ENCODE data around the gene NOM1. TPM values are rescaled to one million over a fixed set of nuclear protein-coding genes. Genes with fewer than 3 reads are reported as not detected.

Gene NOM1
- total RNA-seq, 3 donors from 2014 or later (not counting 1 experiment from before 2014, with no cell fraction given) = 22.5 to 35.6 (median 34.7) TPM

DNA sequence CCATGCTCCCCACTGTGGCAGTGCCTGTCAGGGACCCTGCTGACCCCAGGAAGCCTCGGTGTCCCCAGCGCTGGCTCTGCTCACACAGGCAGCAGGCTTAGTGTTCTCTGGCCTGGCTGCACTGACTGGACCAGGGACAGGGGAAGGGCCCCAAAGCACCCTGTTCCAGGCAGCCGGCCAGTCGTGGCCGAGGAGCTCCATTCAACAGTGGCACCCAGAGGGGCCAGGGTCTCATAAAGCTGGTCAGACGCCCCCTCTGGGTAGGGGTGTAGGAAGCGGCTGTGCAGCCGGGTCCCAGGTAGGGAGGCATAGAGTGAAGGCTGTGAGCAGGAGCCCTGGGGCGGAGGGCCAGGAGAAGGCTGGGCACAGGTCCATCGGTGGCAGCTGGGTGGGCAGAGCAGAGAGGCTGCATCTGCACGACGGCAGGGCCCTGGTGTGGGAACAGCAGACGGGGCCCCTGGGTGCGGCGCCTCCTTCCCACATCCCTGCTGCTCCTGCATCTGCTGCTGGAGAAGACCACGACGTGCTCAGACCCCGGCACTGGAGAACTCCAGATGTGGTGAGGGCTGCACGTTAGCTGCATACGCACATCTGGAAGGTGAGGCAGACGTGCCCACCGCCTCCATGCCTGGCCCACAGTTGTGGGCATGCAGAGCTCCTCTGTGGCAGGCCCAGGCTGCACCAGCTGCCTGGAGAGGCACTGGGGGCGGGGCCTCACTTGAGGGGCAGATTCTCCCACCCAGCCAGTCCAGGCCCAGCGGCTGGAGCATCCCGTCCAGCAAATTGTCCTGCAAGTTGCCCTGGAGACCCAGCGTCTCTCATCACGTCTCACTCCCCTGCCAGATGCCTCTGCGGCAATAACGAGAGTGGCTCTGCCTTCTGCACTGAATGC is 35.8 kb downstream of the NOM1 start:
- intact Hi-C loops (cut with micrococcal nuclease) = no loop called here
- Mint-ChIP-seq H3K27me3 (ENCODE audit: low read depth in 2 of 2) (no peaks in the 10 kb centered on the region), H3K4me1 (no peaks in the 10 kb centered on the region), H3K9me3 (no peaks in the 10 kb centered on the region), H3K4me3 (no peak overlapping the region), H3K27ac (no peak overlapping the region), H3K36me3 (no peaks in the 10 kb centered on the region)
- TF ChIP-seq, protein P1, sequence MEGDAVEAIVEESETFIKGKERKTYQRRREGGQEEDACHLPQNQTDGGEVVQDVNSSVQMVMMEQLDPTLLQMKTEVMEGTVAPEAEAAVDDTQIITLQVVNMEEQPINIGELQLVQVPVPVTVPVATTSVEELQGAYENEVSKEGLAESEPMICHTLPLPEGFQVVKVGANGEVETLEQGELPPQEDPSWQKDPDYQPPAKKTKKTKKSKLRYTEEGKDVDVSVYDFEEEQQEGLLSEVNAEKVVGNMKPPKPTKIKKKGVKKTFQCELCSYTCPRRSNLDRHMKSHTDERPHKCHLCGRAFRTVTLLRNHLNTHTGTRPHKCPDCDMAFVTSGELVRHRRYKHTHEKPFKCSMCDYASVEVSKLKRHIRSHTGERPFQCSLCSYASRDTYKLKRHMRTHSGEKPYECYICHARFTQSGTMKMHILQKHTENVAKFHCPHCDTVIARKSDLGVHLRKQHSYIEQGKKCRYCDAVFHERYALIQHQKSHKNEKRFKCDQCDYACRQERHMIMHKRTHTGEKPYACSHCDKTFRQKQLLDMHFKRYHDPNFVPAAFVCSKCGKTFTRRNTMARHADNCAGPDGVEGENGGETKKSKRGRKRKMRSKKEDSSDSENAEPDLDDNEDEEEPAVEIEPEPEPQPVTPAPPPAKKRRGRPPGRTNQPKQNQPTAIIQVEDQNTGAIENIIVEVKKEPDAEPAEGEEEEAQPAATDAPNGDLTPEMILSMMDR (IDR thresholded peaks at IDR 0.05) = no peak
- H3K4me3 ChIP-seq (ENCODE audit: low read length) = no peak overlapping the region
- no peaks in the 10 kb centered on the region for H3K9me3 ChIP-seq (ENCODE audit: control insufficient read depth, insufficient read depth, low read length)
- DNase-seq (no peak), ATAC-seq (no peak)
- H3K36me3 ChIP-seq (ENCODE audit: control insufficient read depth, insufficient read depth, low read length) = no peaks in the 10 kb centered on the region
- H3K27ac ChIP-seq (ENCODE audit: low read length) = no peak overlapping the region
- WGBS (ENCODE audit: insufficient coverage) = 93% methylated on average over 29 of the region's 29 CpGs
- no peaks in the 10 kb centered on the region for H3K4me1 ChIP-seq (ENCODE audit: control insufficient read depth, insufficient read depth, low read length)
- no peaks in the 10 kb centered on the region for H3K27me3 ChIP-seq (ENCODE audit: control insufficient read depth, insufficient read depth, low read length)

DNA sequence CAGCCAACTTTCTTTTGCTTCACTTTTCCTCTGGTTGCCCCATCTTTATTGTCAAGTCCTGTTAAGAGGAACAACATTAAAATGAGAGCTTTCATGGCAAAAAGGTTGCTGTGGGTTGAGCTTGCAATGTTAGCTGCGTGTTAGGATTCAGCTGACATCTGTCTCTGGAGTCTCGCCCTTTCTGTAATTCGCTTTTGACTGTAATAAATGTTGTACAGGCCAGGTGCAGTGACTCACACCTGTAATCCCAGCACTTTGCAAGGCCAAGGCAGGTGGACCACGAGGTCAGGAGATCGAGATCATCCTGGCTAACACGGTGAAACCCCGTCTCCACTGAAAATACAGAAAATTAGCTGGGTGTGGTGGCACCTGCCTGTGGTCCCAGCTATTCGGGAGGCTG is 36.9 kb downstream of the NOM1 start:
- Histone ChIP-seq H3K36me3 (ENCODE audit: control insufficient read depth, insufficient read depth, low read length) (no peaks in the 10 kb centered on the region), H3K27me3 (ENCODE audit: control insufficient read depth, insufficient read depth, low read length) (no peaks in the 10 kb centered on the region), H3K9me3 (ENCODE audit: control insufficient read depth, insufficient read depth, low read length) (no peaks in the 10 kb centered on the region), H3K4me3 (ENCODE audit: low read length) (no peak overlapping the region), H3K27ac (ENCODE audit: low read length) (no peak overlapping the region), H3K4me1 (ENCODE audit: control insufficient read depth, insufficient read depth, low read length) (no peaks in the 10 kb centered on the region)
- no peak for ATAC-seq
- Mint-ChIP-seq H3K4me1 (no peaks in the 10 kb centered on the region), H3K27me3 (ENCODE audit: low read depth in 2 of 2) (no peaks in the 10 kb centered on the region), H3K36me3 (no peaks in the 10 kb centered on the region), H3K9me3 (no peaks in the 10 kb centered on the region), H3K27ac (no peak overlapping the region), H3K4me3 (no peak overlapping the region)
- no peak for DNase-seq
- WGBS (ENCODE audit: insufficient coverage) = 92% methylated on average over 8 of the region's 8 CpGs
- TF ChIP-seq, protein P1 (IDR thresholded peaks at IDR 0.05) = no peak
- intact Hi-C loops (cut with micrococcal nuclease) = no loop called here

DNA sequence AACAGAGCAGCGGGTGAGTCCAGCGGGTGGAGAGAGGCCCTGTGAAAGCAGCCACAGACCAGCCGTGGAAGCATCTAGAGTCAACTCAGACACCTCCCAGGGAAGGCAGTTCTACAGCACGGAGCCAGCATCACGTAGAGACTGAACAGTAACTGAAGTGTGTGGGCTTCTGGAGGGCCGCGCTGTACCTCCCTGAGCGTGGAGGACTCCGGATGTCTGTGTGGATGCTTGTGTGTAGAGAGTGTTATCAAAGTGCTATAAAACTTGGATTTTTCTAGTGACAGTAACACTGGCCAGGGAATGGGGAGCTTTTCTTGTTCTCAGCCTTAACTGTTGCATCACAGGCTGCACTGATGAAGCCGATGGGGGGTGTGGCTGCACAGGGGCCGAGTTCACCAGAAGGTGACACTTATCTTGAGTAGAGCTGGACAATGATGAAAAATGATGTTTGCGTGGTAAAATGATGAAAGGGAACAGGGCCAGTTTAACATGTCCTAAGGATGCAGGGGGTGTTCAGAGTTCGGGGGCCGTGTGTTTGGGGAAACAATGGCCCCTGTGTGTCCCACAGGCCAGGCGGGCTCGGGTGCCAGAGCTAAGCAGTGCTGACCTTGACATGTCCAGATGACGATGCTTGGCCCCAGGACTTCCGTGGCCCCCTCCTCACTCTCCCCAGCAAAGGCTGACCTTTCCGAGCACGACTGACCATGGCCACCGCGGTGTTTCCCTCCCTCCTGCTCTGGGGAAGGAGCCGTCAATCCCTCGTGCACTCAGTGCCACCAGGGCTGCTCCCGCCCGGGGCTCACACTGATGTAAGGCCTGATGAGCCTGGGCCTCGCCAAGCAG is 39.1 kb downstream of the NOM1 start:
- Histone ChIP-seq H3K36me3 (ENCODE audit: control insufficient read depth, insufficient read depth, low read length) (no peaks in the 10 kb centered on the region), H3K4me1 (ENCODE audit: control insufficient read depth, insufficient read depth, low read length) (no peaks in the 10 kb centered on the region), H3K27ac (ENCODE audit: low read length) (no peak overlapping the region), H3K9me3 (ENCODE audit: control insufficient read depth, insufficient read depth, low read length) (no peaks in the 10 kb centered on the region), H3K4me3 (ENCODE audit: low read length) (no peak overlapping the region), H3K27me3 (ENCODE audit: control insufficient read depth, insufficient read depth, low read length) (no peaks in the 10 kb centered on the region)
- intact Hi-C loops (cut with micrococcal nuclease) = no loop called here
- H3K4me1 Mint-ChIP-seq = no peaks in the 10 kb centered on the region
- H3K27me3 Mint-ChIP-seq (ENCODE audit: low read depth in 2 of 2) = peaks cover 2 to 3% of the 10 kb centered on the region in 2 donors
- H3K4me3 Mint-ChIP-seq = no peak overlapping the region
- 88% methylated on average over 27 of the region's 27 CpGs for WGBS (ENCODE audit: insufficient coverage)
- no peak for ATAC-seq
- TF ChIP-seq, protein P1 (IDR thresholded peaks at IDR 0.05) = no peak
- no peak overlapping the region for H3K27ac Mint-ChIP-seq
- H3K9me3 Mint-ChIP-seq = no peaks in the 10 kb centered on the region
- H3K36me3 Mint-ChIP-seq = no peaks in the 10 kb centered on the region
- no peak for DNase-seq
